HCT116 (cell line): ENCODE measurements around the gene SHISA7.

Source experiments
- CEBPB ChIP-seq: IDR thresholded peaks from 2 replicates; pipeline ENCODE4 v1.6.1; 2012; ENCODE audit warnings: low read depth
- EZH2 ChIP-seq: fragments of 200-600 bp; sonication (generic); IDR thresholded peaks from 2 replicates; pipeline ENCODE4 v1.6.1; 2017; ENCODE audit warnings: antibody characterized with exemption, mixed run types

- no peak for TF ChIP-seq CEBPB
- TF ChIP-seq EZH2, result no peak
Observed at GRCh38 chr19:55490478-55491432, 47.7 kb upstream of the SHISA7 start.
